ENCODE results near the gene FBXL17.

DNA sequence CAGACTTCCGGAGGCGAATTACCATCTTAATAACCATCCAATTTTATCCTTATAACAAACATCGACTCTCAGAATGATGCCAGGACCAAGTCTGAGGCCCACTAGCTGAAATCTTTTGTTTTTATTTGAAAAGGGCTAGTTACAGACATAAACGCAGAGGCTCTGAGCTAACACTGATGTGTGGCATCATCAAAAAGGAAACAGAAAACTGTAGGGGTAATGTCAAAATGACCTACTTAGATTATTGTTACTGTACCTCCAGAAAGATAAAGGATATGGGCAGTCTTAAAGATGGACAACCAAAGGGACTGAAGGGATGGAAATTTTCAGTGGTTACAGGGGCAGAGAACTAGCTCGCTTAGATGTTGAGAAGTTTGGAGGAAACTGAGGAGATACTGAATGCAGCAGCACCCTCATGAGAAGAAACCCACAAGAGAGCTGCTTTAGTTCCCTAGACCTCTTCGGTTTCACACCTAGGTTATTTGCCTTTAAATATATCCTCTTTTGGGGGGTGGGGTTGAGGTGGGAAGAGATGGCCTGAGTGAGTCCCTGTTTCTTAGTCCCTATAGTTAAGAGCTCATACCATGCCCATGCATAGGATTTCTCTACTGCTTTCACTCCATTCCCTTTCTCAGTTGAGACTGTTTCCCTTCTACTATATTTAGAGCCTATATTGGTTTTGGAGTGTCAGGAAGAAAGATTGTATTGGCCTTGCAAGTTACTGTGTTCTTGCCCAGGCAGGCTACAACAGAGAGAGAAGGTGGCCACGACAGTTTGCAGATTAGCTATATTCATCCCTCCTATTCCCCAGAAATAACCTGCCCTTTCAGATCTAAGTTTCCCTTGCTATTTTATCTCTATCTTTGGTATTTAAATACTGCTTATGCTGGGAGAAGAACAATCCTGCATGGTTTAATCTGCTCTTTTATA is 390.8 kb downstream of the FBXL17 start:
- TF ChIP-seq EZH2 (IDR thresholded peaks at IDR 0.05; ENCODE audit: insufficient read depth, poor library complexity, severe bottlenecking) (no peak), EZH2phosphoT487 (IDR thresholded peaks at IDR 0.05; ENCODE audit: insufficient read depth, low read depth) (no peak)

All from GM23248 (cell line).